Heart right ventricle (tissue), 16 donors: Measurements from ENCODE around the gene MARCO. TPM values are rescaled to one million over a fixed set of nuclear protein-coding genes. Genes with fewer than 3 reads are reported as not detected.

ENCODE experiments used
- ATAC-seq, 8 donors: fragments of 200-7000 bp; cut with Tn5 transposase; one replicate each; pipeline ENCODE4 v1.9.1; 2020; ENCODE audit warnings: mild to moderate bottlenecking in 8 of 8, moderate library complexity in 8 of 8, moderate number of reproducible peaks in 1 of 8
- DNase-seq, 2 donors: peaks; one replicate each; pipeline ENCODE4 v3.0.0-alpha.2; 2020
- H3K27ac ChIP-seq, 10 donors: fragments of 200-600 bp; sonication (generic) in 2 of 10; one replicate each; pipeline versions ENCODE4 v1.5.0 to v1.8.0; 2020 to 2022; ENCODE audit warnings: mild to moderate bottlenecking in 3 of 10
- H3K27me3 ChIP-seq, 7 donors: fragments of 200-600 bp; one replicate each; pipeline ENCODE4 v1.8.0; 2021 to 2022; ENCODE audit warnings: mild to moderate bottlenecking in 2 of 7
- H3K36me3 ChIP-seq, 9 donors: fragments of 200-600 bp; sonication (generic) in 1 of 9; one replicate each; pipeline versions ENCODE4 v1.5.0 to v1.8.0; 2020 to 2022; ENCODE audit warnings: mild to moderate bottlenecking in 2 of 9
- H3K4me1 ChIP-seq, 9 donors: fragments of 200-600 bp; sonication (generic) in 1 of 9; one replicate each; pipeline versions ENCODE4 v1.5.0 to v1.8.0; 2020 to 2022; ENCODE audit warnings: mild to moderate bottlenecking in 4 of 9
- H3K4me3 ChIP-seq, 10 donors: fragments of 200-600 bp; sonication (generic) in 2 of 10; one replicate each; pipeline versions ENCODE4 v1.5.0 to v1.8.0; 2020 to 2022; ENCODE audit warnings: mild to moderate bottlenecking in 7 of 10, moderate library complexity in 2 of 10
- H3K9me3 ChIP-seq, 11 donors: fragments of 200-600 bp in 10 of 11; sonication (generic) in 2 of 11; one replicate each; pipeline versions ENCODE4 v1.5.0 to v1.8.0; 2013 to 2022; ENCODE audit warnings: mild to moderate bottlenecking in 2 of 11, control low read depth in 1 of 11, moderate library complexity in 1 of 11
- WGBS, 2 donors: extraction: QIAGEN DNeasy Blood & Tissue Kit; methylation state at CpG; one replicate each; pipeline ENCODE4 v1.1.7; 2013; ENCODE audit warnings: inconsistent platforms in 1 of 2; 5-methylcytosine and 5-hydroxymethylcytosine counted together
- intact Hi-C, 10 donors: fragments of 100-400 bp; cut with DNase I; formaldehyde crosslinking; loops; one replicate each; pipeline versions ENCODE4 v1.11.1 to v1.14.2; 2022
- polyA plus RNA-seq, 2 donors: library from polyadenylated mRNA; stranded (reverse); fragments of 200-250 nt; gene quantifications; one replicate each; pipeline ENCODE4 v1.2.3, GENCODE V29; 2013
- total RNA-seq, 10 donors: library from RNA; stranded (reverse); fragmentation: NEBNext Ultra II Directional in 3 of 10; extraction: Animal tissue kit (Norgen Biotek cat#: 25700) in 3 of 10; gene quantifications; one replicate each; pipeline versions ENCODE4 v1.2.1 to v1.2.4, GENCODE V29; 2021 to 2023
- TF ChIP-seq, protein P1 (sequence below), 9 donors: fragments of 200-600 bp; sonication (generic) in 2 of 9; IDR thresholded peaks; one replicate each; pipeline versions ENCODE4 v1.5.0 to v1.8.0; 2021 to 2022; ENCODE audit warnings: antibody characterized with exemption in 9 of 9, mild to moderate bottlenecking in 5 of 9, moderate library complexity in 1 of 9
- donor health status: Arrhythmogenic right ventricular cardiomyopathy.
- donor health status: ischemic (EF 13 %, LVEDD 7.1; RV severe dilation, severe dysfunction).
- donor health status: healthy with polysubstance abuse.
- donor health status: DM: no; HTN: yes; CAD: no.
- donor health status: DM: no; HTN: no; CAD: no.
- donor health status: ischemic (EF 25% LVEDD 6.9; RV normal size, moderate dysfunction).
- donor health status: ischemic (EF 25% LVEDD 5.7; RV mildly dilated, moderate dysfunction).
- donor health status: healthy.
- donor health status: DM: yes; HTN: yes; CAD: no.
- donor health status: Ischemic cardiomyopathy.
- donor health status: ischemic (EF 35%, LVEDD 5.7; RV mildly dilated, moderate dysfunction).
- donor health status: nonischemic (EF 11% LVEDD 7.7; RV severe dilation, severe dysfunction).
- donor health status: DM: yes; HTN: yes; CAD: no.
- donor health status: PGD.
- donor health status: ischemic (EF 29% LVEDD 5.4; RV normal size, mild dysfunction).
- donor health status: nonischemic (EF 23%, LVEDD 6.1; RV moderate dilation, normal function).

The MARCO gene
- total and polyA plus RNA-seq, 12 donors = 0.47 to 31.2 (median 3.2) TPM

DNA sequence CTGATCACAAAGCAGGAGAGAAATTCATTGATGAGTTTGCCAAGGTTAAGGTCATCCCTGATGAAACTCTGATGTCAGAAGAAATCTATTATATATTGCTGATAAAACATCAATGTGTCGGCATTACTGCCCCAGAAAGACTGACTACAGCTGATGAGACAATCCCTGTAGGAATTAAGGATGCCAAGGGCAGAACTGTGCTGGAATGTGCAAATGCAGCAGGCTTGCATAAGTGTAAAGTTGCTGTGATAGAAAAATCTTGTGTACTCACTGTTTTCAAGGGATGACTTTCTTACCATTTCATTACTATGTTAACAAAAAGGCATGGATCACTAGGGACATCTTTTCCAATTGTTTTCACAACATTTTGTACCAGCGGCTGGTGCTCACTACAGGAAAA is 19.7 kb upstream of the MARCO start:
- 75 to 77% methylated on average over 2 of the region's 2 CpGs for WGBS, 2 donors
- TF ChIP-seq, protein P1, sequence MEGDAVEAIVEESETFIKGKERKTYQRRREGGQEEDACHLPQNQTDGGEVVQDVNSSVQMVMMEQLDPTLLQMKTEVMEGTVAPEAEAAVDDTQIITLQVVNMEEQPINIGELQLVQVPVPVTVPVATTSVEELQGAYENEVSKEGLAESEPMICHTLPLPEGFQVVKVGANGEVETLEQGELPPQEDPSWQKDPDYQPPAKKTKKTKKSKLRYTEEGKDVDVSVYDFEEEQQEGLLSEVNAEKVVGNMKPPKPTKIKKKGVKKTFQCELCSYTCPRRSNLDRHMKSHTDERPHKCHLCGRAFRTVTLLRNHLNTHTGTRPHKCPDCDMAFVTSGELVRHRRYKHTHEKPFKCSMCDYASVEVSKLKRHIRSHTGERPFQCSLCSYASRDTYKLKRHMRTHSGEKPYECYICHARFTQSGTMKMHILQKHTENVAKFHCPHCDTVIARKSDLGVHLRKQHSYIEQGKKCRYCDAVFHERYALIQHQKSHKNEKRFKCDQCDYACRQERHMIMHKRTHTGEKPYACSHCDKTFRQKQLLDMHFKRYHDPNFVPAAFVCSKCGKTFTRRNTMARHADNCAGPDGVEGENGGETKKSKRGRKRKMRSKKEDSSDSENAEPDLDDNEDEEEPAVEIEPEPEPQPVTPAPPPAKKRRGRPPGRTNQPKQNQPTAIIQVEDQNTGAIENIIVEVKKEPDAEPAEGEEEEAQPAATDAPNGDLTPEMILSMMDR (IDR thresholded peaks at IDR 0.05) = no peak
- H3K27ac ChIP-seq = no peak overlapping the region
- H3K9me3 ChIP-seq = peaks cover 0 to 12% (median 0%) of the 10 kb centered on the region in 11 donors
- H3K27me3 ChIP-seq = peaks cover 0 to 18% (median 7%) of the 10 kb centered on the region in 7 donors
- peaks cover 0 to 14% (median 0%) of the 10 kb centered on the region in 9 donors for H3K4me1 ChIP-seq
- no peak for DNase-seq
- no peak overlapping the region for H3K4me3 ChIP-seq
- intact Hi-C loops = no loop called here
- ATAC-seq = no peak
- H3K36me3 ChIP-seq = no peaks in the 10 kb centered on the region

DNA sequence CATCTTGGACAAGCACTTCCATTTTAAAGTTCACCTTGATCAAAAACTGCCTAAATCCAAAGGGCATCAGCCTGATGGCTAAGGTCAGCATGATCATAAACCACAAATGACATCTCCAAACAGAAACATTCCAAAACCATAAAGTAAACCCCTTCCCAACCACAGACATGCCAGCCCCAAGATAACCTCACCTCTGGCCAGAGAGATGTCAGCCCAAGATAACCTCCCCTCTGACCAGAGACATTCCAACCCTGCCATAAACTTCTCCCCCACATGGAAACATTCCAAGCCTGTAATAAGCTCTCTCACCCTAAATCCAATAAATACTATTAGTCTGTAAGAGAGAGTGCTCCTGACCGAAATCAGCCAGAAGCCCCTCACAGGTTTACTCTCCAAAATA is 18.6 kb upstream of the MARCO start:
- intact Hi-C loops = no loop called here
- WGBS, 2 donors = 70 to 84% methylated on average over 1 of the region's 1 CpG

DNA sequence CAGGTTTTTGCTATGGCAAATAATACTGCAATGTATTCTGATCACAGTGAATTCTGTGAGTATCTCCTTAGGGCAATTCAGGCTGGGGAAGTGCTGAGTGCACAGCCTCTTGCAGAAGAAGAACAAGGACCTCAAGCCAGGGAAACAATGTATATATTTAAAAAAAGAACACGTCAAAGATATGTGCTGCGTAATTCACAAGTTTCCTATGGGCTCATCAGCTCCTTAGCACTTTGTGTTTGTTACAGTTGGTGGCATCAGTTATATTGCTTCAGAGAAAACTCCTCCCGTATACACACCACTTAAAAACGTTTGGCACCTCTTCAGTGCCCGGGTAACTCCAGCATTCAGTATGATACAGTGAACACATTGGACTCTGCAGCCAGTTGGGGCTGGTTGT is 16.5 kb upstream of the MARCO start:
- intact Hi-C loops = no loop called here
- ATAC-seq (no peak), DNase-seq (no peak)
- Histone ChIP-seq H3K9me3 (no peaks in the 10 kb centered on the region), H3K27ac (no peak overlapping the region), H3K27me3 (peaks cover 0 to 18% (median 2%) of the 10 kb centered on the region in 7 donors), H3K4me3 (no peak overlapping the region), H3K36me3 (no peaks in the 10 kb centered on the region), H3K4me1 (peaks cover 0 to 19% (median 0%) of the 10 kb centered on the region in 9 donors)
- TF ChIP-seq, protein P1 (IDR thresholded peaks at IDR 0.05) = no peak
- 68 to 75% methylated on average over 5 of the region's 5 CpGs for WGBS, 2 donors

More for the DNA sequence above, 18.6 kb upstream of the MARCO start:
- Histone ChIP-seq H3K27ac (no peak overlapping the region), H3K36me3 (no peaks in the 10 kb centered on the region), H3K27me3 (peaks cover 0 to 18% (median 2%) of the 10 kb centered on the region in 7 donors), H3K4me3 (no peak overlapping the region), H3K4me1 (peaks cover 0 to 14% (median 0%) of the 10 kb centered on the region in 9 donors), H3K9me3 (peaks cover 0 to 9% (median 0%) of the 10 kb centered on the region in 11 donors)
- DNase-seq (no peak), ATAC-seq (no peak)
- TF ChIP-seq, protein P1 (IDR thresholded peaks at IDR 0.05) = no peak

DNA sequence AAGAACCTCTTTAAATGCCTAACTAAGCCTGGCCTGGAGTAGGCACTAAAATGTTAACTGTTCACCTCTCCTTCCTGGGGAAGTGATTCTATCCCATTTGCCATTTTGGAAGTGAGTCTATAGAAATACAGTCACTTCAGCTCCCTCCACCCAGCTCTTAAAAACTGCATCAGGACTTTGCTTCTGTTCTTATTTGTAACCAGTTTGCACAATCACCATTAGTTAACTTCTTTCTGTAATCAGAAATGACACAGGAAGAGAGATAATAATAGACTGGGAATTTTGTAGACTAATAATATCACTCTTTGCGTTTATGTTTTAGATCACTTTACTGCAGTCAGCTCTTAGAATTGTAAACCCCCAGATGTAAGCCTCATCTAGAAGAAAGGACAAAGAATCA is 16.0 kb upstream of the MARCO start:
- 43 to 49% methylated on average over 1 of the region's 1 CpG for WGBS, 2 donors
- intact Hi-C loops = no loop called here
- Histone ChIP-seq H3K36me3 (no peaks in the 10 kb centered on the region), H3K9me3 (no peaks in the 10 kb centered on the region), H3K27ac (no peak overlapping the region), H3K27me3 (peaks cover 0 to 18% (median 2%) of the 10 kb centered on the region in 7 donors), H3K4me3 (no peak overlapping the region), H3K4me1 (peaks cover 0 to 19% (median 0%) of the 10 kb centered on the region in 9 donors)
- ATAC-seq (no peak), DNase-seq (no peak)
- TF ChIP-seq, protein P1 (IDR thresholded peaks at IDR 0.05) = no peak
